GM21360 (cell line): ENCODE results near the gene TBCC.

Experiments used
- ATAC-seq: cut with Tn5 transposase; IDR thresholded peaks from one replicate; pipeline ENCODE4 v1.9.1; 2021; ENCODE audit warnings: mild to moderate bottlenecking, moderate library complexity; ENCODE audit not compliant: unreplicated experiment

TBCC gene, protein sequence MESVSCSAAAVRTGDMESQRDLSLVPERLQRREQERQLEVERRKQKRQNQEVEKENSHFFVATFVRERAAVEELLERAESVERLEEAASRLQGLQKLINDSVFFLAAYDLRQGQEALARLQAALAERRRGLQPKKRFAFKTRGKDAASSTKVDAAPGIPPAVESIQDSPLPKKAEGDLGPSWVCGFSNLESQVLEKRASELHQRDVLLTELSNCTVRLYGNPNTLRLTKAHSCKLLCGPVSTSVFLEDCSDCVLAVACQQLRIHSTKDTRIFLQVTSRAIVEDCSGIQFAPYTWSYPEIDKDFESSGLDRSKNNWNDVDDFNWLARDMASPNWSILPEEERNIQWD

GRCh38 chr6:42745640-42746462 is at the start of gene TBCC:
Gene TBCC (minus strand): TSS chr6:42746103. CDS start chr6:42746073, 30 bp downstream.
- peak; percentile 71 for ATAC-seq

GRCh38 chr6:42795651-42796050 is 49.7 kb upstream of the TBCC start:
- ATAC-seq = no peak

GRCh38 chr6:42791706-42792320 is 45.9 kb upstream of the TBCC start:
- ATAC-seq = no peak

- no peak for ATAC-seq
Observed at GRCh38 chr6:42790549-42791181, 44.8 kb upstream of the TBCC start.

DNA sequence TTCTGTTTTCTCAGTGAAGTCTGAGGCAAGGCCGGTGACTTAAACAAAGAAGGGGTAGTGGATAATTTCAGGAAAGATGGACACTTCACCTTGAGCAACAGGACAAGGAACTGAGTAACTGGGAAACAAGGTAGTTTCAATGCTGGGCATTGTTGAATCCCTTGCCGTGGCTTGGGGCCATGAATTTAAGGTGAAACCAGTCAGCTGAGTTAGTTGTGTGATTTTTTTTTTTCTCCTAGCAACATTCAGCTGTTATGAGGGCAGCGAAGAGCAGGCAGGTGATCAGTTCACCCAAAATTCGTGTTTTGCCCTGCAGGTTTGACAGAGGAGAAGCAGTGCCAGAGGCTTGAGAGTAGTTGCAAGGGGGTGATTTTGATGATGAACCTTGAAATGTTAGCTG is 42.8 kb upstream of the TBCC start:
- ATAC-seq = no peak

GRCh38 chr6:42787063-42787472 is 41.2 kb upstream of the TBCC start:
- ATAC-seq = no peak

GRCh38 chr6:42786525-42786985 is 40.7 kb upstream of the TBCC start:
- ATAC-seq = no peak

GRCh38 chr6:42784717-42785498 is 39.0 kb upstream of the TBCC start:
- no peak for ATAC-seq

- no peak for ATAC-seq
Observed at GRCh38 chr6:42783876-42784642, 38.2 kb upstream of the TBCC start.

- peak; percentile 41 for ATAC-seq
Observed at GRCh38 chr6:42783177-42783875, 37.4 kb upstream of the TBCC start.

- ATAC-seq = peak; percentile 30
Observed at GRCh38 chr6:42782689-42783176, 36.8 kb upstream of the TBCC start.

- ATAC-seq = no peak
Observed at GRCh38 chr6:42781796-42782688, 36.1 kb upstream of the TBCC start, which contains the start of gene BICRAL. Gene BICRAL (plus strand): TSS chr6:42782052. CDS start chr6:42822023, 39,971 bp downstream.

- ATAC-seq = no peak
Observed at GRCh38 chr6:42781546-42781795, 35.6 kb upstream of the TBCC start.

DNA sequence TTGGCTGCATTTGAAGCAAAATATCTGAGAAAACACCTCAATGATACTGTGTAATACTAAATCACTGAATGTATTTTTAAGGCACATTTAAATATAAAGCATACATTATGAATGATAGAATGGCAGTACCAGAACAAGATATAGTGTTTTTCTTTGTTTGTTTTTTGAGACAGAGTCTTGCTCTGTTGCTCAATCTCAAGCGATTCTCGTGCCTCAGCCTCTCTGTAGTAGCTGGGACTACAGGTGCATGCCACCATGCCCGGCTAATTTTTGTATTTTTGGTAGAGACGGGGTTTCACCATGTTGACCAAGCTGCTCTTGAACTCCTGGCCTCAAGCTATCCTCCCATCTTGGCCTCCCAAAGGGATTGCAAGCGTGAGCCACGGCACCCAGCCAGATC is 33.6 kb upstream of the TBCC start:
- ATAC-seq = no peak

DNA sequence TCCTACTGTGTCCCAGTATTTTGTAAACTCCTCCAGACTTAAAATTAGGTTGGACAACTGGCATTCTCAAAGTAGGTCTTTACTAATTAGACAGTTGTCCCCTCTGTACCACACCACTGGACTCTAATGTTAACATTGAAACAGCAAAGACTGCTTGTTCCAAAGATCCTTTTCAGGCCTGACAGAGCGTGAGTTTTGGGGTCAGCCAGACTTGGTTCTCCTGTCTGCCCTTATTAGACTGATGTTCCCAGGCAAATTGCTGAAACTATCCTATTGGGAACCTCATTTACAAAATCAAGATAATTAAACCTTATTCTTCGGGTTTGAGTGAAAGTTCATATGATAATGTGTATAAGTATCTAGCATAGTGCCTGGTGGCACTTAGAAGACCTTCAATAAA is 32.2 kb upstream of the TBCC start:
- ATAC-seq = no peak

- no peak for ATAC-seq
Observed at GRCh38 chr6:42777126-42777822, 31.4 kb upstream of the TBCC start.

DNA sequence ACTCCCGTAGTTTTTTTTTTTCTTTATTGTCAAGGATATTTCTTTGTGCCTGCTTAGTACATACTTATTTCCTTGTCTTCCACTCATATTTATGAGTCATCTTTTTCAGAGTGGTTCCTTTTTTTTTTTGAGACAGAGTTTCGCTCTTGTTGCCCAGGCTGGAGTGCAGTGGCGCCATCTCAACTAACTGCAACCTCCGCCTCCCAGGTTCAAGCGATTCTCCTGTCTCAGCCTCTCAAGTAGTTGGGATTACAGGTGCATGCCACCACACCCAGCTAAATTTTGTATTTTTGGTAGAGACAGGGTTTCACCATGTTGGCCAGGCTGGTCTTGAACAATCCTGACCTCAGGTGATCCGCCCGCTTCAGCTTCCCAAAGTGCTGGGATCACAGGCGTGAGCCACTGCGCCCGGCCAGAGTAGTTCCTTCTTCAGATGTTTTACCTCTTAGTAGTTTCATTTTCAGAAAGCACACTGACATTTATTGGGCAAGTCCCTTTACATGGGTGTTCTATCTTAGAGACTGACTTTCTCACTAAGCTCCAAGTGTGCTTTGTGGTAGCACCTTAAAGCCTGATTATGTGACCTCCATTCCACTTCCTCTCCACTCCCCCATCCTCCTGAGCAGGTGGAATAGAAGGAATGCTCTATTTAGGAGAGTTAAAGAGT is 29.1 kb upstream of the TBCC start:
- ATAC-seq = peak; percentile 50
